Measurements from ENCODE around the gene PTOV1. TPM values are rescaled to one million over a fixed set of nuclear protein-coding genes. Genes with fewer than 3 reads are reported as not detected.
A peak's percentile ranks its signal among the peaks of the same experiment; 100 is the strongest.

Gene PTOV1
- total and polyA plus RNA-seq, 2 of the 13 experiments (the other 11 are each of a cell fraction or from before 2014, with no cell fraction given), result 63.5 to 68.5 TPM

DNA sequence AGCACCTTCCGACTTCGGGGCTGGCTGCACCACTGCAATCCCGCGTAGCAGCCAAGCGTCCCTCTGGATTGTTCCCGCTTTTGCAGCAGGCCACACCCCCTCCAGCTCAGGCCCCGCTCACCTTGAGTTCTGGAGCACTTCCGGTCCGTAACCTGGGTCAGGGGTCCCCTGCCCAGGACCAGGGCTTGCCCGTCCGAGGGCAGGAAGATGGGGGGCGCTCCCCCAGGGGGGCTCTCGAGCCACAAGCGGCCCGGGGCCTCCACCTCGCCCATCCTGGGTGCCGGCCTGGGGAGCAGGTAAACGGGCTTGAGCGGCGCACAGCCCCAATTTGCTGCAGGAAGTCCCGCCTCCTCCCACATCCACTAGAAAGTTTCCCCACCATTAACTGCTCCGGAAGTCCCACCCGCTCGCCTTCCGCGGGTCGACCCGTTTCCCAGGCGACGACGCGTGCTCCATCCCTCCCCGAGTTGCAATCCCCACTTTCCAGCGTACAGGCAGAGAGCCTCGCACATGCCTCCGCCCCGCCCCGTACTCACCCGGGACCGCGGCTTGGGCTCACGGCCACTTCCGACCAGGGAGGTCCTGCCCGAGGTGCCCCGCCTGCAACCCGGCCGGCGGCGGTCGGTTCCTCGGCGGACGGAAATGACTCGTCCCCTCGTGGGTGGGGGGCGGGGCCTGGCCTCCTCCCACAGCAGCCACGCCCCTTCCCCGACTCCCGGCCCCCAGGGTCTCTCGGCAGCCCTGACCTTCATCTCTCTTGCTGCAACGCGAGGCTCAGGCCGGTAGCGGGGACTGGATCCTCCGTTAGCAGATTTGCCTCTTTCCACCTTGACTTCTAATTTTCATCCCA, 16.2 kb downstream of the PTOV1 start, which contains the start of gene PNKP (continued):
- TF ChIP-seq HBP1 (CRISPR knock-in tag; IDR thresholded peaks at IDR 0.05; ENCODE audit: low read depth) (no peak), ZBTB1 (CRISPR knock-in tag; IDR thresholded peaks at IDR 0.05; ENCODE audit: borderline replicate concordance) (no peak), GFI1 (CRISPR knock-in tag; IDR thresholded peaks at IDR 0.05; ENCODE audit: borderline replicate concordance) (peak; percentile 24; the same call in 1 of the 2 replicates), ZFYVE20 (CRISPR knock-in tag; IDR thresholded peaks at IDR 0.05; ENCODE audit: borderline replicate concordance, low read depth) (no peak), RFX3 (CRISPR knock-in tag; IDR thresholded peaks at IDR 0.05) (peak; percentile 79), ZNF781 (CRISPR knock-in tag; IDR thresholded peaks at IDR 0.05; ENCODE audit: borderline replicate concordance, not compliant biosample characterization) (no peak), ONECUT2 (CRISPR knock-in tag; IDR thresholded peaks at IDR 0.05) (no peak), RAD51 (IDR thresholded peaks at IDR 0.05; ENCODE audit: borderline replicate concordance) (no peak), NONO (IDR thresholded peaks at IDR 0.05) (no peak), NONO (CRISPR knock-in tag; conservative IDR thresholded peaks at IDR 0.05) (peak; percentile 96), ZSCAN12 (CRISPR knock-in tag; IDR thresholded peaks at IDR 0.05) (0 out of 2 replicates have a peak, but pooled peaks have one; percentile 39), HOMEZ (CRISPR knock-in tag; IDR thresholded peaks at IDR 0.05; ENCODE audit: low read depth) (no peak), SRSF9 (IDR thresholded peaks at IDR 0.05; ENCODE audit: borderline replicate concordance, insufficient read depth, low read depth, low read length, poor library complexity, severe bottlenecking) (no peak), KLF16 (CRISPR knock-in tag; IDR thresholded peaks at IDR 0.05) (peak in 1 of 2 experiments; percentile 83; a peak in 1 of 4 replicates), LCORL (IDR thresholded peaks at IDR 0.05) (no peak), LCORL (CRISPR knock-in tag; IDR thresholded peaks at IDR 0.05) (peak; percentile 72), TBX3 (IDR thresholded peaks at IDR 0.05; ENCODE audit: borderline replicate concordance) (no peak), CENPX (CRISPR knock-in tag; IDR thresholded peaks at IDR 0.05) (no peak), ZBTB7A (CRISPR knock-in tag; IDR thresholded peaks at IDR 0.05) (no peak)
- TF ChIP-seq, protein P1, sequence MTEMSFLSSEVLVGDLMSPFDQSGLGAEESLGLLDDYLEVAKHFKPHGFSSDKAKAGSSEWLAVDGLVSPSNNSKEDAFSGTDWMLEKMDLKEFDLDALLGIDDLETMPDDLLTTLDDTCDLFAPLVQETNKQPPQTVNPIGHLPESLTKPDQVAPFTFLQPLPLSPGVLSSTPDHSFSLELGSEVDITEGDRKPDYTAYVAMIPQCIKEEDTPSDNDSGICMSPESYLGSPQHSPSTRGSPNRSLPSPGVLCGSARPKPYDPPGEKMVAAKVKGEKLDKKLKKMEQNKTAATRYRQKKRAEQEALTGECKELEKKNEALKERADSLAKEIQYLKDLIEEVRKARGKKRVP (CRISPR knock-in tag; IDR thresholded peaks at IDR 0.05), result peak in 1 of 2 experiments; percentile 34; a peak in 1 of 4 replicates
- TF ChIP-seq, protein P2, sequence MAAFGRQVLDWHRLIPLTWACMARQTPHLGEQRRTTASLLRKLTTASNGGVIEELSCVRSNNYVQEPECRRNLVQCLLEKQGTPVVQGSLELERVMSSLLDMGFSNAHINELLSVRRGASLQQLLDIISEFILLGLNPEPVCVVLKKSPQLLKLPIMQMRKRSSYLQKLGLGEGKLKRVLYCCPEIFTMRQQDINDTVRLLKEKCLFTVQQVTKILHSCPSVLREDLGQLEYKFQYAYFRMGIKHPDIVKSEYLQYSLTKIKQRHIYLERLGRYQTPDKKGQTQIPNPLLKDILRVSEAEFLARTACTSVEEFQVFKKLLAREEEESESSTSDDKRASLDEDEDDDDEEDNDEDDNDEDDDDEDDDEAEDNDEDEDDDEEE (CRISPR knock-in tag; IDR thresholded peaks at IDR 0.05), result peak; percentile 84; the same call in 1 of the 2 replicates
- TF ChIP-seq, protein P3, sequence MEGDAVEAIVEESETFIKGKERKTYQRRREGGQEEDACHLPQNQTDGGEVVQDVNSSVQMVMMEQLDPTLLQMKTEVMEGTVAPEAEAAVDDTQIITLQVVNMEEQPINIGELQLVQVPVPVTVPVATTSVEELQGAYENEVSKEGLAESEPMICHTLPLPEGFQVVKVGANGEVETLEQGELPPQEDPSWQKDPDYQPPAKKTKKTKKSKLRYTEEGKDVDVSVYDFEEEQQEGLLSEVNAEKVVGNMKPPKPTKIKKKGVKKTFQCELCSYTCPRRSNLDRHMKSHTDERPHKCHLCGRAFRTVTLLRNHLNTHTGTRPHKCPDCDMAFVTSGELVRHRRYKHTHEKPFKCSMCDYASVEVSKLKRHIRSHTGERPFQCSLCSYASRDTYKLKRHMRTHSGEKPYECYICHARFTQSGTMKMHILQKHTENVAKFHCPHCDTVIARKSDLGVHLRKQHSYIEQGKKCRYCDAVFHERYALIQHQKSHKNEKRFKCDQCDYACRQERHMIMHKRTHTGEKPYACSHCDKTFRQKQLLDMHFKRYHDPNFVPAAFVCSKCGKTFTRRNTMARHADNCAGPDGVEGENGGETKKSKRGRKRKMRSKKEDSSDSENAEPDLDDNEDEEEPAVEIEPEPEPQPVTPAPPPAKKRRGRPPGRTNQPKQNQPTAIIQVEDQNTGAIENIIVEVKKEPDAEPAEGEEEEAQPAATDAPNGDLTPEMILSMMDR (CRISPR knock-in tag; IDR thresholded peaks at IDR 0.05), result no peak

Measured in HepG2 (cell line).